Muscle layer of duodenum (tissue), 2 donors: ENCODE measurements around the gene BARHL1.

Experiments used
- H3K27ac ChIP-seq: one replicate; pipeline ENCODE4 v1.7.0; 2013; ENCODE audit warnings: mild to moderate bottlenecking, low read length
- H3K27me3 ChIP-seq: one replicate; pipeline ENCODE4 v1.7.0; 2013; ENCODE audit warnings: low read depth, mild to moderate bottlenecking, control low read depth, low read length
- H3K36me3 ChIP-seq, 2 donors: one replicate each; pipeline ENCODE4 v1.7.0; 2013; ENCODE audit warnings: low read length in 2 of 2, control low read depth in 1 of 2, mild to moderate bottlenecking in 1 of 2; ENCODE audit not compliant: insufficient read depth in 2 of 2, control insufficient read depth in 1 of 2
- H3K4me1 ChIP-seq, 2 donors: one replicate each; pipeline ENCODE4 v1.7.0; 2013; ENCODE audit warnings: low read length in 2 of 2, mild to moderate bottlenecking in 2 of 2, control low read depth in 1 of 2, moderate library complexity in 1 of 2; ENCODE audit not compliant: insufficient read depth in 2 of 2, control insufficient read depth in 1 of 2
- H3K4me3 ChIP-seq, 2 donors: one replicate each; pipeline ENCODE4 v1.7.0; 2013; ENCODE audit warnings: low read length in 2 of 2, low read depth in 1 of 2, mild to moderate bottlenecking in 1 of 2
- H3K9me3 ChIP-seq, 2 donors: one replicate each; pipeline ENCODE4 v1.7.0; 2013; ENCODE audit warnings: low read length in 2 of 2, control low read depth in 1 of 2, mild to moderate bottlenecking in 1 of 2; ENCODE audit not compliant: control insufficient read depth in 1 of 2
- donor health status: healthy.

The BARHL1 gene

GRCh38 chr9:132582276-132582785 lies at the start of gene BARHL1:
BARHL1 (plus strand) TSS chr9:132582606; CDS start chr9:132582798, 192 bp downstream.
- Histone ChIP-seq H3K4me1 (peaks cover 0 to 20% of the 10 kb centered on the region in 2 donors), H3K4me3 (peak within 1 kb of the TSS; percentile 42 to 65), H3K27ac (no peak within 1 kb of the TSS), H3K27me3 (peaks cover 78% of the 10 kb centered on the region), H3K36me3 (no peaks in the 10 kb centered on the region), H3K9me3 (no peaks in the 10 kb centered on the region)

DNA sequence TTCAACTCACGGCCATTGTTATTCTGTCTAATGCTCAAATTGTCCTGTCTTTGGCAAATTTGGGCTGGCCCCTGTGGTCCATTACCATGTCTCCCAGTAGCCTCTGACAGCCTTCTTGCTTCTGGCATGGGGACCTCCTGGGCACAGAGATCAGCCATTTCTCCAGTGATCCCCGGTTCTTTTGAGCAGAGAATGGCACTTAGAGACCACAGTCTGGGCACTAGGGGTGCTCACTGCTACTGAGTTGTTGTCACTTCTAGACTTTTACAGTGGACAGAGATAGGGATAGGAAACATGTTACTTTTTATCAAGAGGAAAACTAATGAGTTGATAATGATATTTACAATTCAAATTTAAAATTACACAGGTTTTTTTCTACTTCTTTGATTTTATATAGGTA lies 47.6 kb upstream of the BARHL1 start:
- no peak overlapping the region for H3K4me3 ChIP-seq
- H3K27ac ChIP-seq: no peak overlapping the region
- H3K36me3 ChIP-seq: no peaks in the 10 kb centered on the region
- H3K27me3 ChIP-seq: peaks cover 10% of the 10 kb centered on the region
- peaks cover 0 to 6% of the 10 kb centered on the region in 2 donors for H3K4me1 ChIP-seq
- peaks cover 5 to 6% of the 10 kb centered on the region in 2 donors for H3K9me3 ChIP-seq

DNA sequence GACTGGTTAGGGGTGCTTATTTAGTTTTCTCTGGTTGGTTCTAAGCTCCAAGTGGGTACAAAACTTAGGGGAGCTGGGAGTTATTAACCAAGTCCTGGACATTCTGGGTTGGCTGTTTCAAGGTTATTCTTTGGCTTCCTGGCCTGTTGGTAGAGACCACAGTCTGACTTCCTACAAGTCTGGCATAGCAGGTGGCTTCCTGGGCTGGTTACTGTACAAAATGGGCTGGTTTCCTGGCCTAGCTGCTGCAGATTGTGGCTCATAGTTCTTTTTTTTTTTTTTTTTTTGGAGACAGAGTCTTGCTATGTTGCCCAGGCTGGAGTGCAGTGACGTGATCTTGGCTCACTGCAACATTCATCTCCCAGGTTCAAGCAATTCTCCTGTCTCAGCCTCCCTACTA lies 46.3 kb upstream of the BARHL1 start:
- no peaks in the 10 kb centered on the region for H3K36me3 ChIP-seq
- peaks cover 5 to 6% of the 10 kb centered on the region in 2 donors for H3K9me3 ChIP-seq
- no peak overlapping the region for H3K4me3 ChIP-seq
- peaks cover 0 to 5% of the 10 kb centered on the region in 2 donors for H3K4me1 ChIP-seq
- H3K27ac ChIP-seq: no peak overlapping the region
- H3K27me3 ChIP-seq: peaks cover 9% of the 10 kb centered on the region

- no peak overlapping the region for H3K27ac ChIP-seq
- H3K4me1 ChIP-seq: peaks cover 0 to 3% of the 10 kb centered on the region in 2 donors
- peaks cover 5 to 6% of the 10 kb centered on the region in 2 donors for H3K9me3 ChIP-seq
Observed at GRCh38 chr9:132537352-132537751, 45.1 kb upstream of the BARHL1 start.

DNA sequence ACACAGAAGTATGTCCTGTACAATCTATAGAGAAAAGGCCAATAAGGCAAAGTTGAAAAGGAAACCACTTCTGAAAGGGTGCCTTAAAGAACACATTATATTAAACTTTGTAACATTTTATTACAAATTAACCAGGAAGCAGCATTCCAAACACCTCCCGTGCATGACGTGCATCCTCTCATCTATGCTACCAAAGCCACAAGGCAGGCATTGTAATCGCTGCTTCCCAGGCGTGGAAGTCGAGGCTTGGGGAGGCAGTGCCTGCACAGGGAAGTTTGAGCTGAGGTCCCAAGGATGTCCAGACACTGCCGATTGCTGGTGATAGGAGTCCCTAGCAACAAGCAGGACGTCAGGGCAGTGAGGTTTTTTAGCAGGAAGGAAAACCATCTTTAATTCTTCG lies 44.3 kb upstream of the BARHL1 start:
- H3K4me3 ChIP-seq: no peak overlapping the region
- H3K36me3 ChIP-seq: no peaks in the 10 kb centered on the region
- H3K27me3 ChIP-seq: no peaks in the 10 kb centered on the region
- peaks cover 5 to 6% of the 10 kb centered on the region in 2 donors for H3K9me3 ChIP-seq
- H3K4me1 ChIP-seq: peaks cover 0 to 3% of the 10 kb centered on the region in 2 donors
- H3K27ac ChIP-seq: no peak overlapping the region

More at GRCh38 chr9:132537352-132537751, 45.1 kb upstream of the BARHL1 start:
- H3K4me3 ChIP-seq: no peak overlapping the region
- H3K36me3 ChIP-seq: no peaks in the 10 kb centered on the region
- H3K27me3 ChIP-seq: no peaks in the 10 kb centered on the region

- no peak overlapping the region for H3K27ac ChIP-seq
- H3K27me3 ChIP-seq: no peaks in the 10 kb centered on the region
- H3K36me3 ChIP-seq: no peaks in the 10 kb centered on the region
- no peak overlapping the region for H3K4me3 ChIP-seq
- H3K4me1 ChIP-seq: peaks cover 0 to 3% of the 10 kb centered on the region in 2 donors
- H3K9me3 ChIP-seq: peaks cover 5 to 6% of the 10 kb centered on the region in 2 donors
Observed at GRCh38 chr9:132539096-132539495, 43.3 kb upstream of the BARHL1 start.

- Histone ChIP-seq H3K27me3 (no peaks in the 10 kb centered on the region), H3K36me3 (no peaks in the 10 kb centered on the region), H3K4me3 (no peak overlapping the region), H3K9me3 (no peaks in the 10 kb centered on the region), H3K27ac (no peak overlapping the region), H3K4me1 (peaks cover 0 to 10% of the 10 kb centered on the region in 2 donors)
Observed at GRCh38 chr9:132541051-132541450, 41.4 kb upstream of the BARHL1 start.

GRCh38 chr9:132541870-132542830 lies 40.3 kb upstream of the BARHL1 start:
- H3K36me3 ChIP-seq: no peaks in the 10 kb centered on the region
- H3K27me3 ChIP-seq: no peaks in the 10 kb centered on the region
- peaks cover 0 to 15% of the 10 kb centered on the region in 2 donors for H3K4me1 ChIP-seq
- H3K27ac ChIP-seq: no peak overlapping the region
- H3K4me3 ChIP-seq: no peak overlapping the region
- no peaks in the 10 kb centered on the region for H3K9me3 ChIP-seq

DNA sequence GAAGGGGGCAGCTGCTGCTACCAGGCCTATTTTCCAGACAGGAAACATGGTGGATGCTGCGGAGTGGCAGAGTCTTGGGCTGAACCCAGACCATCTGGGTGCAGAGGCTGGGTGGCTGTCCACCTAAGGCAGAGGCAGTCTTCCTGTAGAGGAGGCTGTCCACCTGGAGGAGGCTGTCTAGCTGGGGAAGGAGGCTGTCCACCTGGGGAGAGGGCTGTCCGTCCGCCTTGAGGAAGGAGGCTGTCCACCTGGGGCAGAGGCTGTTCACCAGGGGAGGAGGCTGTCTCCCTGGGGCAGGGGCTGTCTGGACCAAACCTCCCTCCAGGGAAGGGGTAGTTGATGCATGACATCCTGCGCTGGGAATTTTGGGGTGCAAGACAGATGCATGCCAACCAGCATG lies 39.2 kb upstream of the BARHL1 start:
- H3K4me3 ChIP-seq: no peak overlapping the region
- no peak overlapping the region for H3K27ac ChIP-seq
- H3K9me3 ChIP-seq: no peaks in the 10 kb centered on the region
- H3K4me1 ChIP-seq: peaks cover 0 to 15% of the 10 kb centered on the region in 2 donors
- no peaks in the 10 kb centered on the region for H3K27me3 ChIP-seq
- no peaks in the 10 kb centered on the region for H3K36me3 ChIP-seq

GRCh38 chr9:132543960-132544359 lies 38.4 kb upstream of the BARHL1 start:
- H3K4me1 ChIP-seq: peaks cover 0 to 15% of the 10 kb centered on the region in 2 donors
- no peak overlapping the region for H3K27ac ChIP-seq
- no peaks in the 10 kb centered on the region for H3K9me3 ChIP-seq
- no peaks in the 10 kb centered on the region for H3K36me3 ChIP-seq
- H3K27me3 ChIP-seq: no peaks in the 10 kb centered on the region
- H3K4me3 ChIP-seq: no peak overlapping the region

- Histone ChIP-seq H3K9me3 (no peaks in the 10 kb centered on the region), H3K36me3 (no peaks in the 10 kb centered on the region)
Observed at GRCh38 chr9:132545578-132545977, 36.8 kb upstream of the BARHL1 start.

More at GRCh38 chr9:132545578-132545977, 36.8 kb upstream of the BARHL1 start:
- Histone ChIP-seq H3K4me1 (peaks cover 0 to 12% of the 10 kb centered on the region in 2 donors), H3K4me3 (no peak overlapping the region), H3K27ac (no peak overlapping the region), H3K27me3 (no peaks in the 10 kb centered on the region)
